ENCODE data around the gene ZRANB3.

ZRANB3 gene

DNA sequence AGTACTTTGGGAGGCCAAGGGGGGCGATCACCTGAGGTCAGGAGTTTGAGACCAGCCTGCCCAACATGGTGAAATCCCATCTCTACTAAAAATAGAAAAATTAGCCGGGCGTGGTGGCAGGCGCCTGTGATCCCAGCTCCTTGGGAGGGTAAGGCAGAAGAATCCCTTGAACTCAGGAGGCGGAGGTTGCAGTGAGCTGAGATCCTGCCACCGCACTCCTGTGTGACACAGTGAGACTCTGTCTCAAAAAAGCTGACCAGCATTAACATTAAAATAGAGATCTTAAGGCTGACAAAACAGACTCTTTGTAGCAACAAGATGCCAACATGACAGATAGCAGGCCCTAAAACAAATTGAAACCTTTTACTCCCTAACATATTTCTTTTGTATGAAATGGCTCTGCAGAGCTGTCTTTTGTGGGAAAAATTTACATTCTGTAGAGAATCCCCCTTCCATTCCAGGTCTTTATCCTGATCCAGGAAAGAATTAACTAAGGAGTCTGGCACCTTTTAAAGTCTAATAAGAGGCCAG, 265.0 kb downstream of the ZRANB3 start:
- TF ChIP-seq, protein P1, sequence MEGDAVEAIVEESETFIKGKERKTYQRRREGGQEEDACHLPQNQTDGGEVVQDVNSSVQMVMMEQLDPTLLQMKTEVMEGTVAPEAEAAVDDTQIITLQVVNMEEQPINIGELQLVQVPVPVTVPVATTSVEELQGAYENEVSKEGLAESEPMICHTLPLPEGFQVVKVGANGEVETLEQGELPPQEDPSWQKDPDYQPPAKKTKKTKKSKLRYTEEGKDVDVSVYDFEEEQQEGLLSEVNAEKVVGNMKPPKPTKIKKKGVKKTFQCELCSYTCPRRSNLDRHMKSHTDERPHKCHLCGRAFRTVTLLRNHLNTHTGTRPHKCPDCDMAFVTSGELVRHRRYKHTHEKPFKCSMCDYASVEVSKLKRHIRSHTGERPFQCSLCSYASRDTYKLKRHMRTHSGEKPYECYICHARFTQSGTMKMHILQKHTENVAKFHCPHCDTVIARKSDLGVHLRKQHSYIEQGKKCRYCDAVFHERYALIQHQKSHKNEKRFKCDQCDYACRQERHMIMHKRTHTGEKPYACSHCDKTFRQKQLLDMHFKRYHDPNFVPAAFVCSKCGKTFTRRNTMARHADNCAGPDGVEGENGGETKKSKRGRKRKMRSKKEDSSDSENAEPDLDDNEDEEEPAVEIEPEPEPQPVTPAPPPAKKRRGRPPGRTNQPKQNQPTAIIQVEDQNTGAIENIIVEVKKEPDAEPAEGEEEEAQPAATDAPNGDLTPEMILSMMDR (conservative IDR thresholded peaks at IDR 0.05; ENCODE audit: low read length), result no peak
- TF ChIP-seq EZH2phosphoT487 (IDR thresholded peaks at IDR 0.05; ENCODE audit: borderline replicate concordance), result no peak
- no peak overlapping the region for H3K4me3 ChIP-seq (ENCODE audit: low read length, poor library complexity, severe bottlenecking)
- no peak overlapping the region for H2AFZ ChIP-seq (ENCODE audit: low read length)
- no peaks in the 10 kb centered on the region for H3K4me1 ChIP-seq (ENCODE audit: insufficient read depth, low read length, poor library complexity, severe bottlenecking)
- no peaks in the 10 kb centered on the region for H3K79me2 ChIP-seq (ENCODE audit: insufficient read depth, low read length)
- H3F3A ChIP-seq (ENCODE audit: low read depth), result no peaks in the 10 kb centered on the region
- no peak overlapping the region for H3K4me2 ChIP-seq (ENCODE audit: low read depth, low read length, poor library complexity, severe bottlenecking)
- H4K20me1 ChIP-seq (ENCODE audit: insufficient read depth, low read length, poor library complexity, severe bottlenecking), result no peaks in the 10 kb centered on the region
- H3K36me3 ChIP-seq (ENCODE audit: insufficient read depth, low read length), result no peaks in the 10 kb centered on the region; the same call in 1 of the 2 replicates
- no peak overlapping the region for H3K9ac ChIP-seq (ENCODE audit: low read depth, low read length, poor library complexity, severe bottlenecking)
- no peaks in the 10 kb centered on the region for H3K27me3 ChIP-seq (ENCODE audit: insufficient read depth, low read length, poor library complexity, severe bottlenecking)
- no peaks in the 10 kb centered on the region for H3K9me2 ChIP-seq (replicated peaks; ENCODE audit: low read depth, low read length)
- H3K9me3 ChIP-seq (ENCODE audit: insufficient read depth, low read depth, low read length), result no peaks in the 10 kb centered on the region

DNA sequence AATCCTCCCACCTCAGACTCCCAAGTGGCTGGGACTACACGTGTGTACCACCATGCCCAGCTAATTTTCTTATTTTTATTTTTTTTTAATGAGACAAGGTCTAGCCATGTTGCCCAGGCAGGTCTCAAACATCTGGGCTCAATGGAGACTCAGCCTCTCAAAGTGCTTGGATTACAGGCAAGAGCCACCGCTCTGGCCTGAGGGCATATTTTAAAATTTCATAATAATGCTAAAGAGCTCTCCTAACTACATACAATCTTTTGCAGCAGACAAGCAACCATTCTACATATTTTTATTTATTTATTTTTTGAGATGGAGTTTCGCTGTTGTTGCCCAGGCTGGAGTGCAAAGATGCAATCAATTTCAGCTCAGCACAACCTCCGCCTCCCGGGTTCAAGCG, 271.9 kb downstream of the ZRANB3 start:
- Histone ChIP-seq H3K4me1 (ENCODE audit: insufficient read depth, low read length, poor library complexity, severe bottlenecking) (no peaks in the 10 kb centered on the region), H3K9ac (ENCODE audit: low read depth, low read length, poor library complexity, severe bottlenecking) (no peak overlapping the region), H3K4me3 (ENCODE audit: low read length, poor library complexity, severe bottlenecking) (no peak overlapping the region), H3K79me2 (ENCODE audit: insufficient read depth, low read length) (no peaks in the 10 kb centered on the region), H3K9me3 (ENCODE audit: insufficient read depth, low read depth, low read length) (no peaks in the 10 kb centered on the region), H2AFZ (ENCODE audit: low read length) (no peak overlapping the region), H3K4me2 (ENCODE audit: low read depth, low read length, poor library complexity, severe bottlenecking) (no peak overlapping the region), H3F3A (ENCODE audit: low read depth) (no peaks in the 10 kb centered on the region), H4K20me1 (ENCODE audit: insufficient read depth, low read length, poor library complexity, severe bottlenecking) (no peaks in the 10 kb centered on the region), H3K9me2 (replicated peaks; ENCODE audit: low read depth, low read length) (no peaks in the 10 kb centered on the region), H3K27me3 (ENCODE audit: insufficient read depth, low read length, poor library complexity, severe bottlenecking) (no peaks in the 10 kb centered on the region), H3K36me3 (ENCODE audit: insufficient read depth, low read length) (no peaks in the 10 kb centered on the region)
- TF ChIP-seq, protein P1 (conservative IDR thresholded peaks at IDR 0.05; ENCODE audit: low read length), result no peak
- no peak for TF ChIP-seq EZH2phosphoT487 (IDR thresholded peaks at IDR 0.05; ENCODE audit: borderline replicate concordance)

DNA sequence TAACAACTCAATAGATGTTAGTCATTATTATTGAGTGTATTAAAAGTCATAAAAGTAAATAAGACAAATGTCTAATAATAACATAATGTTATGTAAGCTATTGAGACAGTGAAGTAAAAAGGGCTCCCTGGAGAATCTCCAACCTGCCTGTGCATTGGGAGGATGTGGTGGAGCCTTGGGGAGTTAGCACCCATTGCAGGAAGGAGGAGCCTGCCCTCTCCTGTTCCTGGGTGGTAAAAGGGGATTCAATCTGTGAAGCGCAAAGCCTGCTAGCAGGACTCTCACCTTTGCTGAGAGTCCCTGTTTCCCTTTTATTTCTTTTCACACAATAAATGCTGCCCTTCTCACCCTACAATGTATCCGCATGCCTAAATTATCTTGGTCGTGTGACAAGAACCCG, 272.8 kb downstream of the ZRANB3 start:
- Histone ChIP-seq H3K4me2 (ENCODE audit: low read depth, low read length, poor library complexity, severe bottlenecking) (no peak overlapping the region), H3K9me3 (ENCODE audit: insufficient read depth, low read depth, low read length) (no peaks in the 10 kb centered on the region), H4K20me1 (ENCODE audit: insufficient read depth, low read length, poor library complexity, severe bottlenecking) (no peaks in the 10 kb centered on the region), H3F3A (ENCODE audit: low read depth) (no peaks in the 10 kb centered on the region), H3K9me2 (replicated peaks; ENCODE audit: low read depth, low read length) (no peaks in the 10 kb centered on the region), H3K4me1 (ENCODE audit: insufficient read depth, low read length, poor library complexity, severe bottlenecking) (no peaks in the 10 kb centered on the region), H3K36me3 (ENCODE audit: insufficient read depth, low read length) (no peaks in the 10 kb centered on the region), H3K79me2 (ENCODE audit: insufficient read depth, low read length) (no peaks in the 10 kb centered on the region), H3K9ac (ENCODE audit: low read depth, low read length, poor library complexity, severe bottlenecking) (no peak overlapping the region), H3K27me3 (ENCODE audit: insufficient read depth, low read length, poor library complexity, severe bottlenecking) (no peaks in the 10 kb centered on the region), H2AFZ (ENCODE audit: low read length) (no peak overlapping the region), H3K4me3 (ENCODE audit: low read length, poor library complexity, severe bottlenecking) (no peak overlapping the region)
- TF ChIP-seq, protein P1 (conservative IDR thresholded peaks at IDR 0.05; ENCODE audit: low read length), result peak; percentile 26
- TF ChIP-seq EZH2phosphoT487 (IDR thresholded peaks at IDR 0.05; ENCODE audit: borderline replicate concordance), result no peak
